HCT116 (cell line): ENCODE measurements around the gene NME1. TPM values are rescaled to one million over a fixed set of nuclear protein-coding genes. Genes with fewer than 3 reads are reported as not detected.

Source experiments
- ATAC-seq: fragments of 200-7000 bp; cut with Tn5 transposase; 2 replicates; pipeline ENCODE4 v1.9.1; 2020; ENCODE audit warnings: mild to moderate bottlenecking, moderate library complexity
- BruUV-seq: library from RNA; stranded (reverse); fragments of 400-500 nt; replicated peaks from 2 replicates; lab custom pipeline; 2021; lab: Mats Ljungman, UMichigan
- CTCF ChIA-PET: fragments of 300-600 bp; sonication (Branson Sonifier 250); formaldehyde crosslinking; loops from one replicate; lab custom pipeline; 2021; ENCODE audit warnings: antibody characterized with exemption; lab: Charles Lee
- POLR2A ChIA-PET: fragments of 300-600, 350-600 bp; sonication (Branson Sonifier 250); formaldehyde crosslinking; loops from one replicate; lab custom pipeline; 2021; ENCODE audit warnings: antibody characterized with exemption; lab: Charles Lee
- RAD21 ChIA-PET, 2 experiments: fragments of 300-600 bp; sonication (Branson Sonifier 250); formaldehyde crosslinking; loops; one replicate each; lab custom pipeline; 2023; ENCODE audit warnings: low total read pairs in 2 of 2; ENCODE audit not compliant: uncharacterized antibody in 2 of 2, unreplicated experiment in 2 of 2, low non-redundant PET in 1 of 2; lab: Charles Lee
- DNase-seq: peaks from one replicate; pipeline ENCODE4 v3.0.0-alpha.2; 2010; ENCODE audit warnings: low read depth, low spot score
- H2AFZ ChIP-seq: fragments of 200-600 bp; shearing (Covaris generic), sonication (generic); 2 replicates; pipeline ENCODE4 v1.6.1; 2017; ENCODE audit warnings: low read depth, mixed run types, mixed read lengths, antibody characterized with exemption, low read length; ENCODE audit not compliant: poor library complexity, severe bottlenecking
- H3K27ac ChIP-seq: 2 replicates; pipeline ENCODE4 v1.5.1; 2012; ENCODE audit warnings: low read depth, low read length
- H3K27me3 ChIP-seq: fragments of 200-600 bp; sonication (generic); 2 replicates; pipeline ENCODE4 v1.6.1; 2016; ENCODE audit warnings: mixed run types, low read length, mixed read lengths; ENCODE audit not compliant: insufficient read depth
- H3K36me3 ChIP-seq, 2 experiments: fragments of 200-500 bp in 1 of 2; fragments of 200-600 bp in 1 of 2; sonication (Bioruptor generic) in 1 of 2; sonication (generic) in 1 of 2; 2 replicates each; pipeline versions ENCODE4 v1.5.1 to v1.6.1; 2014 to 2016; ENCODE audit warnings: low read length in 2 of 2, inconsistent platforms in 1 of 2, mixed read lengths in 1 of 2, mixed run types in 1 of 2; ENCODE audit not compliant: insufficient read depth in 2 of 2, control insufficient read depth in 1 of 2
- H3K4me1 ChIP-seq, 2 experiments: fragments of 200-600 bp in 1 of 2; sonication (generic) in 1 of 2; 2 replicates each; pipeline versions ENCODE4 v1.5.1 to v1.6.1; 2012 to 2017; ENCODE audit warnings: low read length in 2 of 2, inconsistent platforms in 1 of 2, mild to moderate bottlenecking in 1 of 2, mixed read lengths in 1 of 2, mixed run types in 1 of 2, moderate library complexity in 1 of 2; ENCODE audit not compliant: insufficient read depth in 2 of 2, control insufficient read depth in 1 of 2
- H3K4me2 ChIP-seq: fragments of 200-600 bp; sonication (generic); 2 replicates; pipeline ENCODE4 v1.6.1; 2017; ENCODE audit warnings: mixed run types, low read length, mixed read lengths
- H3K4me3 ChIP-seq, 2 experiments: fragments of 200-600 bp in 1 of 2; sonication (generic) in 1 of 2; replicated peaks in 1 of 2; 2 replicates each; pipeline ENCODE4 v1.5.1; 2011 to 2016; ENCODE audit warnings: low read length in 2 of 2, control low read depth in 1 of 2, low read depth in 1 of 2, mild to moderate bottlenecking in 1 of 2, mixed read lengths in 1 of 2, mixed run types in 1 of 2
- H3K79me2 ChIP-seq: fragments of 200-600 bp; sonication (generic); 2 replicates; pipeline ENCODE4 v1.6.1; 2017; ENCODE audit warnings: mild to moderate bottlenecking, mixed run types, low read length, moderate library complexity, mixed read lengths; ENCODE audit not compliant: insufficient read depth
- H3K9ac ChIP-seq: fragments of 200-600 bp; sonication (generic); 2 replicates; pipeline ENCODE4 v1.6.1; 2016; ENCODE audit warnings: low read length, mixed read lengths
- H3K9me2 ChIP-seq: fragments of 200-600 bp; sonication (generic), shearing (Covaris generic); 2 replicates; pipeline ENCODE4 v1.6.1; 2017; ENCODE audit warnings: mixed run types, mild to moderate bottlenecking, moderate library complexity; ENCODE audit not compliant: insufficient read depth
- H3K9me3 ChIP-seq, 2 experiments: fragments of 200-500 bp in 1 of 2; fragments of 200-600 bp in 1 of 2; sonication (Bioruptor generic) in 1 of 2; sonication (generic) in 1 of 2; 2 replicates each; pipeline ENCODE4 v1.6.1; 2014 to 2017; ENCODE audit warnings: low read length in 2 of 2, mixed read lengths in 2 of 2, inconsistent platforms in 1 of 2, low read depth in 1 of 2, mild to moderate bottlenecking in 1 of 2, mixed run types in 1 of 2, moderate library complexity in 1 of 2; ENCODE audit not compliant: control insufficient read depth in 1 of 2, insufficient read depth in 1 of 2
- H4K20me1 ChIP-seq: fragments of 200-600 bp; sonication (generic), shearing (Covaris generic); 2 replicates; pipeline ENCODE4 v1.6.1; 2017; ENCODE audit warnings: mixed run types, mild to moderate bottlenecking, moderate library complexity; ENCODE audit not compliant: insufficient read depth
- ATF3 ChIP-seq: IDR thresholded peaks from 2 replicates; pipeline ENCODE4 v1.6.1; 2012
- CBX3 ChIP-seq: IDR thresholded peaks from 2 replicates; pipeline ENCODE4 v1.6.1; 2012; ENCODE audit warnings: low read depth
- CEBPB ChIP-seq: IDR thresholded peaks from 2 replicates; pipeline ENCODE4 v1.6.1; 2012; ENCODE audit warnings: low read depth
- EGR1 ChIP-seq: IDR thresholded peaks from 2 replicates; pipeline ENCODE4 v1.6.1; 2012; ENCODE audit warnings: low read depth
- EZH2 ChIP-seq: fragments of 200-600 bp; sonication (generic); IDR thresholded peaks from 2 replicates; pipeline ENCODE4 v1.6.1; 2017; ENCODE audit warnings: antibody characterized with exemption, mixed run types
- EZH2phosphoT487 ChIP-seq: fragments of 200-600 bp; IDR thresholded peaks from 2 replicates; pipeline ENCODE4 v1.6.1; 2018; ENCODE audit warnings: antibody characterized with exemption, borderline replicate concordance
- FOSL1 ChIP-seq: IDR thresholded peaks from 2 replicates; pipeline ENCODE4 v1.6.1; 2012; ENCODE audit warnings: low read depth
- POLR2A ChIP-seq: IDR thresholded peaks from 2 replicates; pipeline ENCODE4 v1.7.0; 2011; ENCODE audit warnings: borderline replicate concordance; ENCODE audit not compliant: insufficient read depth, insufficient read length; ENCODE audit errors: extremely low read depth
- POLR2AphosphoS5 ChIP-seq: IDR thresholded peaks from 2 replicates; pipeline ENCODE4 v1.6.1; 2011; ENCODE audit warnings: mild to moderate bottlenecking, low read depth, low read length, moderate library complexity
- RAD21 ChIP-seq: IDR thresholded peaks from 2 replicates; pipeline ENCODE4 v1.6.1; 2012; ENCODE audit warnings: low read depth, mild to moderate bottlenecking
- SIN3A ChIP-seq: IDR thresholded peaks from 2 replicates; pipeline ENCODE4 v1.6.1; 2012; ENCODE audit warnings: low read depth
- SP1 ChIP-seq: IDR thresholded peaks from 2 replicates; pipeline ENCODE4 v1.6.1; 2012; ENCODE audit warnings: low read depth
- TCF7L2 ChIP-seq: IDR thresholded peaks from 2 replicates; pipeline ENCODE4 v1.7.0; 2011; ENCODE audit warnings: borderline replicate concordance, inconsistent platforms; ENCODE audit not compliant: insufficient read depth, insufficient read length; ENCODE audit errors: extremely low read depth
- ZFX ChIP-seq: fragments of 450-650 bp; IDR thresholded peaks from 2 replicates; pipeline ENCODE4 v1.6.1; 2017
- ZNF274 ChIP-seq: fragments of 200-500 bp; sonication (Bioruptor generic); IDR thresholded peaks from 2 replicates; pipeline ENCODE4 v1.6.1; 2014; ENCODE audit warnings: mild to moderate bottlenecking, low read depth, low read length, inconsistent platforms
- intact Hi-C: fragments of 100-400 bp; cut with micrococcal nuclease; formaldehyde crosslinking; loops from 2 replicates; pipeline ENCODE4 v1.10.0; 2022
- total RNA-seq: library from RNA; stranded (reverse); gene quantifications from one replicate; pipeline ENCODE4 v1.2.1, GENCODE V29; 2021; ENCODE audit not compliant: unreplicated experiment
- TF ChIP-seq, protein P1 (sequence below): IDR thresholded peaks from 2 replicates; pipeline ENCODE4 v1.6.1; 2012
- TF ChIP-seq, protein P2 (sequence below): IDR thresholded peaks from 2 replicates; pipeline ENCODE4 v1.6.1; 2011; ENCODE audit warnings: mild to moderate bottlenecking, low read length, moderate library complexity; ENCODE audit not compliant: insufficient replicate concordance; ENCODE audit errors: extremely low read depth

NME1 gene
- total RNA-seq, 1 experiment from 2014 or later = 510 TPM

DNA sequence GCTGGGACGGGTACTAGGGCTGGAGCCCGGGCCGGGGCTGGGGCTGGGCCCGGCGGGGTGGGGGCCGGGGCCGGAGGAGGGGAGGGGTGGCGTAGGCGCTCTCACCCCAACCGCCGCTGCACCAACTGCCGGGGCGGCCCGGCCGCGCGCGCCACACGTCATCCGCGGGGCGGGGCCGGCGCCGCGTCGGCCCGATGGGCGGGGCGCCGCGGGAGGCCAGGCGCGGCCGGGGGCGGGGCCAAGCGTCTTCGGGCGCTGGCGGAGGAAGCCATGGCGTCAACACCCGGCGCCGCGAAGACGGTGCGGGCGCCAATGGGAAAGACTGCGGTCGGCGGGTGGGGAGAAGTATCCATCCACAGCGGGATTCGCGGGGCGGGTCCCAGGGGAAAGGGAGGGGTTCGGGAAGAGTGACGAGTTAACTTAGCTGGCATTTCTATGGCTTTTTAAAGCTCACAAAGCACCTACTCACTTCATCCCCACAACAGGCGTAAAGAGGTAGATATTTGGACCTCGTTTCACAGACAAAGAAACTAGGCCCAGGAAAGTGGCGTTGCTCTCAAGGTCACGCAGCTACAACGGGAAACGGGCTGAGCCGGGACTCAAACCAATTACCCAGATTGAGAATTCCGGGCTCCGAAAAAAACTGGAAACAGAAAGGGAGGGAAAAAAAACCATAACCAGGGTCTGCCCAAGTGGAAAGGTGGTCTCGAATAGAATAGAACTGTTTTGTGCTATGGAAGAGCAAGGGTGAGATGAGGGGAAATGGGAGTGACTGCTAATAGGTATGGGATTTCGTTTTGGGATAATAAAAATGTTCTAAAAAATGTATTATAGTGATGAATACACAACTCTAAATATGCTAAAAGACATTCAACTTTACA, 32.4 kb upstream of the NME1 start, which contains the start of gene SPAG9 (continued):
- TF ChIP-seq, protein P1, sequence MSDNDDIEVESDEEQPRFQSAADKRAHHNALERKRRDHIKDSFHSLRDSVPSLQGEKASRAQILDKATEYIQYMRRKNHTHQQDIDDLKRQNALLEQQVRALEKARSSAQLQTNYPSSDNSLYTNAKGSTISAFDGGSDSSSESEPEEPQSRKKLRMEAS = peak; percentile 42; the same call in 1 of the 2 replicates
- TF ChIP-seq POLR2AphosphoS5 (peak; percentile 81), ATF3 (no peak), EZH2 (no peak), RAD21 (0 out of 2 replicates have a peak, but pooled peaks have one; percentile 13)
- TF ChIP-seq, all 23 proteins: peak for 12

- intact Hi-C loops = loop anchor here (1.0 to 2.0 kb wide), 2 partner anchors 31 to 255 kb away; partner anchors contain the start of genes NME1 and TOB1
- BruUV-seq = TSS peak; percentile 93
- no peaks in the 10 kb centered on the region for H3K36me3 ChIP-seq
- TF ChIP-seq, protein P2, sequence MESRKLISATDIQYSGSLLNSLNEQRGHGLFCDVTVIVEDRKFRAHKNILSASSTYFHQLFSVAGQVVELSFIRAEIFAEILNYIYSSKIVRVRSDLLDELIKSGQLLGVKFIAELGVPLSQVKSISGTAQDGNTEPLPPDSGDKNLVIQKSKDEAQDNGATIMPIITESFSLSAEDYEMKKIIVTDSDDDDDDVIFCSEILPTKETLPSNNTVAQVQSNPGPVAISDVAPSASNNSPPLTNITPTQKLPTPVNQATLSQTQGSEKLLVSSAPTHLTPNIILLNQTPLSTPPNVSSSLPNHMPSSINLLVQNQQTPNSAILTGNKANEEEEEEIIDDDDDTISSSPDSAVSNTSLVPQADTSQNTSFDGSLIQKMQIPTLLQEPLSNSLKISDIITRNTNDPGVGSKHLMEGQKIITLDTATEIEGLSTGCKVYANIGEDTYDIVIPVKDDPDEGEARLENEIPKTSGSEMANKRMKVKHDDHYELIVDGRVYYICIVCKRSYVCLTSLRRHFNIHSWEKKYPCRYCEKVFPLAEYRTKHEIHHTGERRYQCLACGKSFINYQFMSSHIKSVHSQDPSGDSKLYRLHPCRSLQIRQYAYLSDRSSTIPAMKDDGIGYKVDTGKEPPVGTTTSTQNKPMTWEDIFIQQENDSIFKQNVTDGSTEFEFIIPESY = peak; percentile 72
- TF ChIP-seq ZNF274 (no peak), SIN3A (peak; percentile 99), ATF3 (no peak; the same call in 1 of the 2 replicates), POLR2AphosphoS5 (peak; percentile 92), SP1 (peak; percentile 95), FOSL1 (peak; percentile 91), EGR1 (peak; percentile 100), RAD21 (no peak), POLR2A (peak; percentile 79), CBX3 (no peak; the same call in none of the 2 replicates), CEBPB (peak; percentile 0; the same call in 1 of the 2 replicates), ZFX (no peak), TCF7L2 (peak; percentile 84), EZH2phosphoT487 (no peak)
- TF ChIP-seq, protein P1 = peak; percentile 99
Observed at GRCh38 chr17:51121620-51122472, 31.5 kb upstream of the NME1 start.

More at GRCh38 chr17:51121620-51122472, 31.5 kb upstream of the NME1 start:
- Histone ChIP-seq H3K27me3 (no peaks in the 10 kb centered on the region), H3K27ac (peak overlapping the region; percentile 87), H2AFZ (peak overlapping the region; percentile 5), H3K4me1 (peaks cover 42 to 59% of the 10 kb centered on the region in 2 experiments), H3K9me2 (no peaks in the 10 kb centered on the region), H3K79me2 (peaks cover 36% of the 10 kb centered on the region), H3K4me2 (peak overlapping the region; percentile 89), H3K9me3 (no peaks in the 10 kb centered on the region), H3K9ac (peak overlapping the region; percentile 81), H3K4me3 (peak overlapping the region; percentile 51 to 65), H4K20me1 (peaks cover 17% of the 10 kb centered on the region; the same call in 1 of the 2 replicates)
- DNase-seq (peak; percentile 100), ATAC-seq (peak; percentile 68)
- POLR2A ChIA-PET = interaction anchor here (0.5 to 3.5 kb wide), 14 partner anchors 10 to 339 kb away, joined by 3 to 24 read pairs (median 5); partner anchors contain the start of genes NME1, NME2 and TOB1
- RAD21 ChIA-PET = interaction anchor here in 1 of 2 experiments (1.7 kb wide), 1 partner anchor 32 kb away, joined by 7 read pairs; the partner anchor contains the start of gene NME1
- CTCF ChIA-PET = interaction anchor here (1.0 to 4.6 kb wide), 2 partner anchors 31 to 33 kb away, joined by 3 to 43 read pairs; partner anchors contain the start of gene NME1
